ENCODE results near the gene RDH14. TPM values are rescaled to one million over a fixed set of nuclear protein-coding genes. Genes with fewer than 3 reads are reported as not detected.

The RDH14 gene
- total RNA-seq, 1 experiment from 2014 or later = 45.4 TPM

Other genes starting within 250 kb of the RDH14 start
- not detected in 2 replicates for gene NT5C1B, start 28.9 kb upstream of the RDH14 start, total RNA-seq (2014; rRNA removed; shearing (Covaris generic))